Uterus (tissue), 4 donors: ENCODE results near the gene KCNJ4. TPM values are rescaled to one million over a fixed set of nuclear protein-coding genes. Genes with fewer than 3 reads are reported as not detected.

Experiments
- DNase-seq, 2 donors: peaks; one replicate each; pipeline ENCODE4 v3.0.0-alpha.2; 2019 to 2020
- H3K27ac ChIP-seq, 2 donors: fragments of 200-600 bp; sonication (generic); 1 replicate in 1 of 2; 2 replicates in 1 of 2; pipeline ENCODE4 v1.5.1; 2016 to 2018
- H3K27me3 ChIP-seq, 2 donors: fragments of 200-600 bp; sonication (generic); one replicate each; pipeline ENCODE4 v1.5.1; 2018 to 2019; ENCODE audit warnings: control low read depth in 1 of 2
- H3K36me3 ChIP-seq, 2 donors: fragments of 200-600 bp; sonication (generic); one replicate each; pipeline ENCODE4 v1.5.1; 2019; ENCODE audit warnings: control low read depth in 1 of 2
- H3K4me1 ChIP-seq, 2 donors: fragments of 200-600 bp; sonication (generic); one replicate each; pipeline ENCODE4 v1.5.1; 2018 to 2019; ENCODE audit warnings: control low read depth in 1 of 2
- H3K4me3 ChIP-seq, 2 donors: fragments of 200-600 bp; sonication (generic); 1 replicate in 1 of 2; 2 replicates in 1 of 2; pipeline ENCODE4 v1.5.1; 2018 to 2019; ENCODE audit warnings: mild to moderate bottlenecking in 1 of 2
- H3K9me3 ChIP-seq, 2 donors: fragments of 200-600 bp; sonication (generic); one replicate each; pipeline ENCODE4 v1.5.1; 2019; ENCODE audit warnings: control low read depth in 1 of 2
- POLR2A ChIP-seq, 2 donors: fragments of 450-650 bp; IDR thresholded peaks; one replicate each; pipeline ENCODE4 v1.6.1; 2016; ENCODE audit warnings: antibody characterized with exemption in 2 of 2, mild to moderate bottlenecking in 1 of 2, moderate library complexity in 1 of 2
- intact Hi-C: fragments of 100-400 bp; cut with DNase I; formaldehyde crosslinking; loops from one replicate; pipeline ENCODE4 v1.15.1; 2023; ENCODE audit warnings: low total_unique reads
- total RNA-seq, 4 donors: library from RNA; depleted of rRNA in 3 of 4; stranded (reverse); fragments of >200 nt in 3 of 4; gene quantifications; one replicate each; pipeline versions ENCODE4 v1.1.0 to v1.2.4, GENCODE V29; 2014 to 2023
- TF ChIP-seq, protein P1 (sequence below), 4 experiments: fragments of 200-600 bp in 2 of 4; fragments of 450-650 bp in 2 of 4; sonication (generic) in 2 of 4; IDR thresholded peaks; one replicate each; pipeline ENCODE4 v1.5.1; 2016 to 2019; ENCODE audit warnings: antibody characterized with exemption in 4 of 4, mild to moderate bottlenecking in 2 of 4, moderate library complexity in 1 of 4
- donor health status: DM: yes; HTN: yes; CAD: no.

Gene KCNJ4
- total RNA-seq, 4 donors from 2014 or later = 0.21 to 1.1 TPM; not detected in 2

DNA sequence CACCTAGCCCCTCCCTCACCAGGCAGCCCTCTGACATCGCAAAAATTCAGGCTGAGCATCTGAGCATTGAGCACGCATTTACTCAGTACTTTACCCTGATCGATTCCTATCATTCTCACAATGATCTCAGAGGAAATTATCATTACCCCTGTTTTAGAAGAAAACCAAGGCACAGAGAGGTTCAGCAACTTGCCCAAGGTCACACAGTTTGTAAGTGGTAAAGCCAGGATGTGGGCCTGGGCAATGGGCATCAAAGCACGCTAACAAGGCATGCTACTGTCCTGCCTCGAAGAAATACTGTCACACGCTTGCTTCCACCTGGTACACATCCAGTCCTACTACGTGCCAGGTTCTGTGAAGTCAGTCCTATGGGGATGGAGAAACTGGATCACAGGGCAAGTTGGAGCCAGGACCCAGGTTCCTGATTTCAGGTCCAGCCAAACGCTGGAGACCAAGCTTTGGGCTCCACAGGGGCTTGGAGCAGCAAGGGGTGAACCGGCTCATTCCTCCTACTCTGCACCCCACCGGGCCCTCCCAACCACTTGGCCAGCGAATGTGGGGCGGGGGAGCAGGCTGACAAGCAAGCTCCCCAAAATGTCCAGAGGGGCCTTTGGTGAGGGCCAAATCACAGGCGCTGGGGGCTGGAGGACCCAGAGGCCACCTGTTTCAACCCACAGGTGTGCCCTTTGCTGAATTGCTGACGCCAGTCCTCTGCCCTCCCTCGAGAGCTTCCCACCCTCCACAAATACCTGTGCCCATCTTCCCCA is 18.2 kb downstream of the KCNJ4 start:
- Histone ChIP-seq H3K27me3 (no peaks in the 10 kb centered on the region), H3K27ac (no peak overlapping the region)
- TF ChIP-seq POLR2A (IDR thresholded peaks at IDR 0.05) = no peak
- TF ChIP-seq, protein P1, sequence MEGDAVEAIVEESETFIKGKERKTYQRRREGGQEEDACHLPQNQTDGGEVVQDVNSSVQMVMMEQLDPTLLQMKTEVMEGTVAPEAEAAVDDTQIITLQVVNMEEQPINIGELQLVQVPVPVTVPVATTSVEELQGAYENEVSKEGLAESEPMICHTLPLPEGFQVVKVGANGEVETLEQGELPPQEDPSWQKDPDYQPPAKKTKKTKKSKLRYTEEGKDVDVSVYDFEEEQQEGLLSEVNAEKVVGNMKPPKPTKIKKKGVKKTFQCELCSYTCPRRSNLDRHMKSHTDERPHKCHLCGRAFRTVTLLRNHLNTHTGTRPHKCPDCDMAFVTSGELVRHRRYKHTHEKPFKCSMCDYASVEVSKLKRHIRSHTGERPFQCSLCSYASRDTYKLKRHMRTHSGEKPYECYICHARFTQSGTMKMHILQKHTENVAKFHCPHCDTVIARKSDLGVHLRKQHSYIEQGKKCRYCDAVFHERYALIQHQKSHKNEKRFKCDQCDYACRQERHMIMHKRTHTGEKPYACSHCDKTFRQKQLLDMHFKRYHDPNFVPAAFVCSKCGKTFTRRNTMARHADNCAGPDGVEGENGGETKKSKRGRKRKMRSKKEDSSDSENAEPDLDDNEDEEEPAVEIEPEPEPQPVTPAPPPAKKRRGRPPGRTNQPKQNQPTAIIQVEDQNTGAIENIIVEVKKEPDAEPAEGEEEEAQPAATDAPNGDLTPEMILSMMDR (IDR thresholded peaks at IDR 0.05) = no peak

DNA sequence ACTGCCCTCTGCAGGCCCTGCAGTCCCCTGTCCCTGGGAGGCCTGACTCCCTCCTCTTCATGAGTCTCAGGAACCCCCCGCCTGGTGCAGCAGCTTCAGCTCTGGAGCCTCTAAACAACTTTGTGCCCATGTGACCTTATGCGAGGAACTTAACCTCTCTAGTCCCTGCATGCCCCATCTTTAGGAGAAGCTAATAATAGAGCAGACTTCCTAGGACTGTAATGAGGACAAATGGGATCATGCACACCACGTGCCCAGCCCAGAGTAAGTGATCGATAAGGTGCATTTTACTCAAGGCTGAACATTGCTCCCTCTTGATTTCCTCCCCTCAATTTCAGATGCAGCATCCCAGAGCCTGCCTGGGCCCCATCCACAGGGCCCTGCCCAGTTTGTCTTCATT is 19.0 kb downstream of the KCNJ4 start:
- H3K4me3 ChIP-seq = no peak overlapping the region
- no peak for DNase-seq
- no peaks in the 10 kb centered on the region for H3K27me3 ChIP-seq
- no peaks in the 10 kb centered on the region for H3K9me3 ChIP-seq
- no peaks in the 10 kb centered on the region for H3K4me1 ChIP-seq
- H3K36me3 ChIP-seq = no peaks in the 10 kb centered on the region
- TF ChIP-seq POLR2A (IDR thresholded peaks at IDR 0.05) = no peak
- TF ChIP-seq, protein P1 (IDR thresholded peaks at IDR 0.05) = no peak
- no peak overlapping the region for H3K27ac ChIP-seq
- intact Hi-C loops = no loop called here

More for the DNA sequence above, 18.2 kb downstream of the KCNJ4 start:
- H3K36me3 ChIP-seq = no peaks in the 10 kb centered on the region
- DNase-seq = no peak
- H3K4me1 ChIP-seq = no peaks in the 10 kb centered on the region
- H3K9me3 ChIP-seq = no peaks in the 10 kb centered on the region
- intact Hi-C loops = no loop called here
- no peak overlapping the region for H3K4me3 ChIP-seq

DNA sequence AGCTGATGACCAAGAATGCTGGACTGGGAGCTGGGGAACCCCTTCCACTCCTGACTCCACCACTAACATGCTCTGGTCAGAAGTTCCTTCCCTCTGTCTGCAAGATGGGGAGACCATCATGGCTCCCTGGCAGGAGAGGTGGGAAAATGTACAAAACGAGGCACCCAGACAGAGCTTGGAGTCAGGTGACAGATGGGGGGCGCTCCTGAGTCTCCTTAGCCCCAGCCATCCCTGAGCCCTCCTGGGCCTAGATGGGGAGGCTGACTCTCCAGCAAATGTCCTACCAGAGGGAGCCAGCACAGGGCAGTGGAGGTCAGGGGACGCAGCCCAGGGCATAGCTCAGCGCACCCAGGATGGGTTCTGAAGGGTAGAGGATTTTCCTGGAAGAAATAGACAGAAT is 20.0 kb downstream of the KCNJ4 start:
- intact Hi-C loops = no loop called here
- no peak for DNase-seq
- Histone ChIP-seq H3K27ac (no peak overlapping the region), H3K27me3 (no peaks in the 10 kb centered on the region), H3K9me3 (no peaks in the 10 kb centered on the region), H3K4me1 (no peaks in the 10 kb centered on the region), H3K36me3 (no peaks in the 10 kb centered on the region), H3K4me3 (no peak overlapping the region)
- TF ChIP-seq, protein P1 (IDR thresholded peaks at IDR 0.05) = no peak
- TF ChIP-seq POLR2A (IDR thresholded peaks at IDR 0.05) = no peak

DNA sequence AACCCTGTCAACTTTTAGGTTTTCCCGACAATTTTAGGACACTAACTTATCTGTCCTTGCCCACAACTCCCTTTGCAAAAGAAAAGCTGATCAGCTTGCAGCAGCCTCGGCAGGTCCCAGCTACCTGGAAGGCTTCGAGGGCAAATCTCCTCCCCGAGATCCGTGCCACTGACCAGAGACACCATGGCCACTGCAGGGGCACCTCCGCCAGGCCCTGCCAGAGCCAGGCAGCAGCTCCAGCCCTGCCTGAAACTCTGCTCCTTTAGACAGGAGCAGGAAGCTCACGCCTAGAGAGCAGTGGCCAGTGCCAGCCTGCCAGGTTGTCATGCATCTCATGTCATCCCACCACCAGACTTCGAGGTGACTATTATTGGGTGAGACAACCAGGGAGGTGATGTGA is 21.1 kb downstream of the KCNJ4 start:
- no peak for DNase-seq
- Histone ChIP-seq H3K36me3 (no peaks in the 10 kb centered on the region), H3K4me3 (no peak overlapping the region), H3K9me3 (no peaks in the 10 kb centered on the region), H3K27ac (no peak overlapping the region), H3K27me3 (no peaks in the 10 kb centered on the region), H3K4me1 (no peaks in the 10 kb centered on the region)
- TF ChIP-seq, protein P1 (IDR thresholded peaks at IDR 0.05) = no peak
- TF ChIP-seq POLR2A (IDR thresholded peaks at IDR 0.05) = no peak
- intact Hi-C loops = no loop called here

DNA sequence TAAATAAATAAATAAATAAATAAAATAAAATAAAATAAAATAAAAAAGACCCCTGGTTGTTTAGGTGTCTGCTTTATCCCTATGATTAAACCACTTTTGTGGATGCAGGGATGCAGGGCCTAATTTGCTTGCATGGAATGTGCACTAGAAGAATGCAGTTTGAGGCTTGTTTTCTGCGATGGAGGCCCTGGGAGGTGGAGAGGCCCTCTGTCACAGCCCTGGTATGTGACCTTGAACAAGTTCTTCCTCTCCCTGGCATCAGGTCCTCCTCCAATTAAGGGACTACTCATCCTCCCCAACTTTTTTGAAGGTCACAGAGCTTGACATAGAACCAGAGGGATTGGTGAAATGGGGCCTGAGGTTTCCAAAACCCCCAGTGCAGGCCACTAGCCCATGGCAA is 22.7 kb downstream of the KCNJ4 start:
- Histone ChIP-seq H3K4me3 (no peak overlapping the region), H3K4me1 (no peaks in the 10 kb centered on the region), H3K27me3 (no peaks in the 10 kb centered on the region), H3K9me3 (no peaks in the 10 kb centered on the region), H3K36me3 (no peaks in the 10 kb centered on the region), H3K27ac (no peak overlapping the region)
- DNase-seq = no peak
- TF ChIP-seq, protein P1 (IDR thresholded peaks at IDR 0.05) = no peak
- TF ChIP-seq POLR2A (IDR thresholded peaks at IDR 0.05) = no peak
- intact Hi-C loops = no loop called here
